ENCODE results near the gene CHURC1.

Gene CHURC1

DNA sequence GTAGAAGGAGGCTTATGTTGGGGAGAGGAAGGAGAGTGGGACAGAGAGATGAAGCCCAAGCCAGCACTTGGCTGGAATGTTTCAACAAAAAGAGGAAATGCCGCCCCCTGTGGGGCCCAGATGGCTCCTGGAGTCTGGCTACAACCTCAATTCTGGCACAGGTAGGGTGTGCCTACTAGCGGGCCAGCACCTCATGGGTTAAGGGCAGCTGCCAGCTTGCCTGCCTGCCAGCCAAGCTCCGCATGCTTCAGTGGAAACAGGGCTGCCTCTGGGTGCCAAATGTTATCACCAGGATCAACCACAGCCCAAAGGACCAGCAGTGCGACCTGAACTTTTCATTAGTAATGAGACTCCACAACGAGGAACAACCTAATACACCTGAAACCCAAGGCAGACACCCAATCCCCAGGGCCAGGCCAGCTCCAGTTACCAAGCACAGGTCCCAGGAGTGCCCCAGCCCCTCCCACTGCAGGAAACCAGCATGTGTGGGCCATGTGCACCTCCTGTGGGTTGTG lies 46.6 kb downstream of the CHURC1 start:
- H3K4me3 ChIP-seq (ENCODE audit: low read depth, low read length) = no peak overlapping the region
- peaks cover 36% of the 10 kb centered on the region for H3K4me1 ChIP-seq (ENCODE audit: control insufficient read depth, insufficient read depth, low read length)
- no peaks in the 10 kb centered on the region for H3K27me3 ChIP-seq (ENCODE audit: control insufficient read depth, insufficient read depth, low read length)
- H3K9me3 ChIP-seq (ENCODE audit: control insufficient read depth, insufficient read depth, low read length) = no peaks in the 10 kb centered on the region
- H3K27ac ChIP-seq (ENCODE audit: low read depth, low read length) = peak overlapping the region; percentile 22
- H3K36me3 ChIP-seq (ENCODE audit: control insufficient read depth, insufficient read depth, low read length) = no peaks in the 10 kb centered on the region
- no peak overlapping the region for H3K9ac ChIP-seq (ENCODE audit: low read depth, low read length)

DNA sequence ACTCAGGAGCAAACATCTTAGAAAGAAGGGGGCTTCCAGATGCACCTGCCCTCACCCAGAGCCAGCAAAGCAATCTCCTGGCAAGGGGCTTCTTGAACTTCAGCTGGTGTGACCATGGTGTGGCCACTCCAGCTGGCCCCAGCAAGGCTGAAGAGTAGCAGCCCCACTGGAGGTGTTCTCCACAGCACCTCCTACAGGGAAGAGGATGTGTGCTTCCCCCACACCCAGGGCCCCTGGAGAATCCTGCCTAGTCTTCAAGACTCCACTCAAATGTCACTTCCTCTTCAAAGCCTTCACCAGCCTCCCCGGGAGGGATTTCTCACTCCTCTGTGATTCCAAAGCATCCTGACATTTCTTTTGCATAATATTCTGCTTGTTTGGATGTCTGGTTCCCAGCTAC lies 49.4 kb downstream of the CHURC1 start:
- peaks cover 23% of the 10 kb centered on the region for H3K4me1 ChIP-seq (ENCODE audit: control insufficient read depth, insufficient read depth, low read length)
- no peaks in the 10 kb centered on the region for H3K27me3 ChIP-seq (ENCODE audit: control insufficient read depth, insufficient read depth, low read length)
- no peaks in the 10 kb centered on the region for H3K9me3 ChIP-seq (ENCODE audit: control insufficient read depth, insufficient read depth, low read length)
- no peak overlapping the region for H3K9ac ChIP-seq (ENCODE audit: low read depth, low read length)
- no peak overlapping the region for H3K4me3 ChIP-seq (ENCODE audit: low read depth, low read length)
- no peak overlapping the region for H3K27ac ChIP-seq (ENCODE audit: low read depth, low read length)
- H3K36me3 ChIP-seq (ENCODE audit: control insufficient read depth, insufficient read depth, low read length) = peaks cover 4% of the 10 kb centered on the region; the same call in 1 of the 2 replicates

DNA sequence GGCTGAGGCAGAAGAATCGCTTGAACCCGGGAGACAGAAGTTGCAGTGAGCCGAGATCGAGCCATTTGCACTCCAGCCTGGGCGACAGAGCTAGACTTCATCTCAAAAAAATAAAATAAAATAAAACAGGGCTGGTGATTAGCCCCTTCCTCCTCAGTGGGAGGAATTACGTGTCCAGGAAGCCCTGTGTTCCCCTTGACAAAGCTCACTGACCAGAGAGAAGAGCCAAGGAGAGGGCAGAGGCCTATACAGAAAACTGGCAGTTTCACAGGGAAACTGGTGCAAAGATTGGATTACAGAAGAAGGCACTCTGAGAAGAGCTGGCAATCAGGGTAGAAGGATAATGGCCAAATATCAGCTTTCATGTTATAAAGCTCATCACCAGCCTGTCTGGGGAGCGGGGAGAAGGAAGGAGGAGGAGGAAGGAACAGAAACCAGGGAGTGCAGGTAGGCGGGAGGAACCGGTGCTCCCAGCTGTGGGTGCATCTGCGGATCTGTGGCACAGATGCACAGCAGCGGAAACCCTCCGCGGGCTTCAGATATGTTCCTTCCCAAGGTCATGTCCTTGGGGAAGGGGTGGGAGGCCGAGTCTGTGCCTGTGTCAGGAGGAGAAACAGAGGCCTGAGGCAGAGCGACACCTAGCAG lies 51.2 kb downstream of the CHURC1 start:
- Histone ChIP-seq H3K36me3 (ENCODE audit: control insufficient read depth, insufficient read depth, low read length) (peaks cover 4% of the 10 kb centered on the region; the same call in 1 of the 2 replicates), H3K9me3 (ENCODE audit: control insufficient read depth, insufficient read depth, low read length) (no peaks in the 10 kb centered on the region), H3K27ac (ENCODE audit: low read depth, low read length) (no peak overlapping the region), H3K27me3 (ENCODE audit: control insufficient read depth, insufficient read depth, low read length) (no peaks in the 10 kb centered on the region), H3K4me3 (ENCODE audit: low read depth, low read length) (no peak overlapping the region), H3K9ac (ENCODE audit: low read depth, low read length) (no peak overlapping the region), H3K4me1 (ENCODE audit: control insufficient read depth, insufficient read depth, low read length) (peaks cover 29% of the 10 kb centered on the region)

DNA sequence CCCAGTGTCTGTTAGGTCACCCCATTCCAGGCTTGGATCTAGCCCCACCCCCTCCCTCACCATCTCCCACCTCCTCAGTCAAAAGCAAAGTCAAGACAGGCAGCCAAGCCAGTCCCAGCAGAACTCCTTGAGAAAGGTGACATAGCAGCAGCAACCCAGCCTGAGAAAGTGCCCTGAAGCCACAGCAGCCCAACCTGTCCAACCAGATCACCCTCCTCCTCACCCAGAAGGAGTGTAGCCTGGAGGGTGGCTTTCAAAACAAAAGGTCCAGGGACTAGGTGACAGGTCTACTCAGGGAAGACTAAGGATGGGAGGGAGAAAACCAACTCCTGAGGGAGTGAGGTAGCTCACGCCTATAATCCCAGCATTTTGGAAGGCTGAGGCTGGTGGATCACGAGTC lies 52.7 kb downstream of the CHURC1 start:
- Histone ChIP-seq H3K4me1 (ENCODE audit: control insufficient read depth, insufficient read depth, low read length) (peaks cover 28% of the 10 kb centered on the region), H3K36me3 (ENCODE audit: control insufficient read depth, insufficient read depth, low read length) (peaks cover 4% of the 10 kb centered on the region; the same call in 1 of the 2 replicates), H3K4me3 (ENCODE audit: low read depth, low read length) (no peak overlapping the region), H3K9ac (ENCODE audit: low read depth, low read length) (no peak overlapping the region), H3K9me3 (ENCODE audit: control insufficient read depth, insufficient read depth, low read length) (no peaks in the 10 kb centered on the region), H3K27me3 (ENCODE audit: control insufficient read depth, insufficient read depth, low read length) (peaks cover 3% of the 10 kb centered on the region; the same call in 1 of the 2 replicates), H3K27ac (ENCODE audit: low read depth, low read length) (no peak overlapping the region)

DNA sequence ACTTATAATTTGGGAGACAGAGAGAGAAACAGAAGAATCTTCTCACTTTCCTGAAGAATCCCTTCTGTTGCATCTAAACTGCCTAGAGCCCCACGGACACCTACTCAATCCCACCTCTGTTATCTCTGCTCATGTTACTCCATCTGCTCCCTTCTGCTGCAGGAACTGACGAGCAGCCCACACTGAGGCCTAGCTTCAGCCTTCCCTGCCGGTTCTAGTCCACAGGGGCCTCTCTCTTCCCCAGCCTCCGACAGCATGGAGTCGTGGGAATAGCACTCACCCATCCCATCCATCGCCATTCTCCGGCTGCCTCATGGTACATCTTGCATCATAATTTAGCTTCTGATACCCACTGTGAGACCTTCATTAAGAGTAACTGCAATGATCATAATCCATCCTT lies 53.9 kb downstream of the CHURC1 start:
- peaks cover 35% of the 10 kb centered on the region for H3K4me1 ChIP-seq (ENCODE audit: control insufficient read depth, insufficient read depth, low read length)
- peaks cover 4% of the 10 kb centered on the region; the same call in 1 of the 2 replicates for H3K36me3 ChIP-seq (ENCODE audit: control insufficient read depth, insufficient read depth, low read length)
- H3K9me3 ChIP-seq (ENCODE audit: control insufficient read depth, insufficient read depth, low read length) = no peaks in the 10 kb centered on the region
- no peak overlapping the region for H3K27ac ChIP-seq (ENCODE audit: low read depth, low read length)
- no peak overlapping the region for H3K4me3 ChIP-seq (ENCODE audit: low read depth, low read length)
- no peak overlapping the region for H3K9ac ChIP-seq (ENCODE audit: low read depth, low read length)
- H3K27me3 ChIP-seq (ENCODE audit: control insufficient read depth, insufficient read depth, low read length) = peaks cover 11% of the 10 kb centered on the region; the same call in 1 of the 2 replicates

DNA sequence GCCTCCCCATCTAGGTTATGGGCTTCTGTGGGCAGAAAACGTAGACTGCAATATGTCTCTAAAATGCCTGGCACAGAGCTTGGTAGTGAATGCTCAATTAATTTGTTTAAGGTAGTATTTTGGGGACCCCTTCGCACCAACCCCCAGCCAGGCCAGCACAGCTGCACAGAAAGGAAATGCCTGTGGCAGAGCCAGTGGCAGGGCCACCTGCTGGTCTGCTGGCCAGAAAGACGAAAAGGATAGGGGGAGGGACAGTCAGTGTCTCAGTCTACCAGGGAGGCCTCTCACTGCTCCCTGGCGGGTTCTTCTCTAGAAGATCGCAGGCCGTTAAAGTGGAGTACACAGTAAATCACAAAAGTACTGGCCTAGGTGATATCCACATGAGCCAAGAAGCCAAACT lies 54.4 kb downstream of the CHURC1 start:
- Histone ChIP-seq H3K36me3 (ENCODE audit: control insufficient read depth, insufficient read depth, low read length) (peaks cover 4% of the 10 kb centered on the region; the same call in 1 of the 2 replicates), H3K27me3 (ENCODE audit: control insufficient read depth, insufficient read depth, low read length) (peaks cover 12% of the 10 kb centered on the region; the same call in 1 of the 2 replicates), H3K9ac (ENCODE audit: low read depth, low read length) (no peak overlapping the region), H3K9me3 (ENCODE audit: control insufficient read depth, insufficient read depth, low read length) (no peaks in the 10 kb centered on the region), H3K27ac (ENCODE audit: low read depth, low read length) (peak overlapping the region; percentile 8), H3K4me3 (ENCODE audit: low read depth, low read length) (no peak overlapping the region), H3K4me1 (ENCODE audit: control insufficient read depth, insufficient read depth, low read length) (peaks cover 37% of the 10 kb centered on the region)

DNA sequence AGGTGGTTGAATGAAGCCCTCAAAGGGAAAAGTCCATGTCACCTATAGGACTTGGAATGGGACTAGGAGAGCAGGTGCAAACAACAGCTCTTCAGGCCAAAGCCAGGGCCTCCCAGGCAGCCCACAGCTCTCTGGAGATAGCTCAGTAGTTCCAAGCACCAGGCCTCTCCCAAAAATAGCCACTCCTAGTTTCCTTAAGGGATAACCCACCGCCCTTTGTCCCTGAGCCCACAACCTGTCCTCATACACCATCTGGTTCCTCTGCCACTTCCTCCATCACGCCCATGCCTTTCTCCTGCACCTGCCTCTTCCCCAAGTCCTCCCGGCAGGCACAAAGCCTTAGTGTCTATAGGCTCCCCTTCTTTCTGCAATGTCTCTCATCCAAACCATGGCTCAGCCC lies 55.8 kb downstream of the CHURC1 start:
- H3K4me1 ChIP-seq (ENCODE audit: control insufficient read depth, insufficient read depth, low read length) = peaks cover 42% of the 10 kb centered on the region
- peaks cover 4% of the 10 kb centered on the region; the same call in 1 of the 2 replicates for H3K36me3 ChIP-seq (ENCODE audit: control insufficient read depth, insufficient read depth, low read length)
- H3K9ac ChIP-seq (ENCODE audit: low read depth, low read length) = no peak overlapping the region
- H3K27ac ChIP-seq (ENCODE audit: low read depth, low read length) = no peak overlapping the region
- peaks cover 12% of the 10 kb centered on the region; the same call in 1 of the 2 replicates for H3K27me3 ChIP-seq (ENCODE audit: control insufficient read depth, insufficient read depth, low read length)
- H3K4me3 ChIP-seq (ENCODE audit: low read depth, low read length) = no peak overlapping the region
- no peaks in the 10 kb centered on the region for H3K9me3 ChIP-seq (ENCODE audit: control insufficient read depth, insufficient read depth, low read length)

DNA sequence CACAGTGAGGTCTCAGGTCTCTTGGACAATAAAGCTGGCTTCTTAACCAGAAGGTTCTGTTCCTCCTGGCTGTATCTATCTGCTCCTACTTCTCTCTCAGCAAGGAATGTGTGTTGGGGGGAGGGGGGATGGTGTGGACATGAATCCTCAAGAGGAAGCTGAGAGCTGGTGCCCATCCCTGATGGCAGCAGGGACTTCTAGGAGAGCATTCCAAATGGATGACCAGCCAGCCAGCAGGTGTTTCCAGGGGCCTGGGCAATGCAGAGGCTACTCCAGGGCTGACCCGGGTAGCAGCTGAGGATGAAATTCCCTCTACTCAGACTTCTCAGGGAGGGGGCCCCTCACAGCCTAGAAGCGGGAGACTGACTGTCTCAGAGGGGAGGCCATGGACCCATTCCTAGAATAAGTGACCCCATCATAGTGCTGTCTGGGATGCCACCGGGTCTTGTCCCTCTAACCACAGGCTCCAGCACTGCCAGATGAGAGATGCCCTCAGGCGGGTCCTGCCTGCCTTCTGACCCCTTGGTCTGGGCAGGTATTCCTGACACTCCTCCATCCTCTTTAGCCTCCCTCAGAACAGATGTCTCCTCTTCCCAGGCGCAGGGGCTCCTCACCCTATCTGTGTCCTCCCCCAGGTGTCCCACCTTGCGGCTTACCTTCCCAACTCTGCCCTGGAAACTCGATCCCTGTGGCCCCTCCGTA lies 56.7 kb downstream of the CHURC1 start:
- Histone ChIP-seq H3K4me1 (ENCODE audit: control insufficient read depth, insufficient read depth, low read length) (peaks cover 42% of the 10 kb centered on the region), H3K9me3 (ENCODE audit: control insufficient read depth, insufficient read depth, low read length) (no peaks in the 10 kb centered on the region), H3K27ac (ENCODE audit: low read depth, low read length) (no peak overlapping the region), H3K27me3 (ENCODE audit: control insufficient read depth, insufficient read depth, low read length) (peaks cover 12% of the 10 kb centered on the region; the same call in 1 of the 2 replicates), H3K9ac (ENCODE audit: low read depth, low read length) (no peak overlapping the region), H3K36me3 (ENCODE audit: control insufficient read depth, insufficient read depth, low read length) (peaks cover 4% of the 10 kb centered on the region; the same call in 1 of the 2 replicates), H3K4me3 (ENCODE audit: low read depth, low read length) (peak overlapping the region; percentile 81)

DNA sequence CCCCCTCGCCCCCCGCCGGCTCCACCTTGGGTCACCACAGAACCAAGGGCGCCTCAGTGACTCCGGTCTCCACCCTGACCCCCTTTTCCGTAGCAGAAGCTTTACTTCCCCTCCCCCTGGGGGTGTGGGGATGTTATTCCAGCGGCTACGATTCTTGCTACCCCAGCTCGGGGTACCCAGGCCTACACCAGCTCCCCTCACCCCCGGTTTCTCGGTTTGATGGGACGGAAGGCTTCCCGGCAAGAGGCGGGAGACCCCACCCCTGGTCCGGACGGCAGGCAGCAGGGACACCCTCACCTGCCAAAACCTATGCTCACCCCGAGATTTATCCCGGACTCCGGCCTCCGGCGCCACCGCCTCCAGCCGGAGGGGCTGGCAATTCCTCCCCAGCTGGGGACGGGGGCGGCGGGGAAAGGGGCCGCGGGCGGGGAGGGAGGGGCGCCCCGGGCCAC lies 57.3 kb downstream of the CHURC1 start:
- Histone ChIP-seq H3K27me3 (ENCODE audit: control insufficient read depth, insufficient read depth, low read length) (peaks cover 12% of the 10 kb centered on the region; the same call in 1 of the 2 replicates), H3K36me3 (ENCODE audit: control insufficient read depth, insufficient read depth, low read length) (peaks cover 4% of the 10 kb centered on the region; the same call in 1 of the 2 replicates), H3K9me3 (ENCODE audit: control insufficient read depth, insufficient read depth, low read length) (no peaks in the 10 kb centered on the region), H3K4me1 (ENCODE audit: control insufficient read depth, insufficient read depth, low read length) (peaks cover 44% of the 10 kb centered on the region), H3K27ac (ENCODE audit: low read depth, low read length) (no peak overlapping the region), H3K9ac (ENCODE audit: low read depth, low read length) (no peak overlapping the region; the same call in 1 of the 2 replicates), H3K4me3 (ENCODE audit: low read depth, low read length) (peak overlapping the region; percentile 81)

DNA sequence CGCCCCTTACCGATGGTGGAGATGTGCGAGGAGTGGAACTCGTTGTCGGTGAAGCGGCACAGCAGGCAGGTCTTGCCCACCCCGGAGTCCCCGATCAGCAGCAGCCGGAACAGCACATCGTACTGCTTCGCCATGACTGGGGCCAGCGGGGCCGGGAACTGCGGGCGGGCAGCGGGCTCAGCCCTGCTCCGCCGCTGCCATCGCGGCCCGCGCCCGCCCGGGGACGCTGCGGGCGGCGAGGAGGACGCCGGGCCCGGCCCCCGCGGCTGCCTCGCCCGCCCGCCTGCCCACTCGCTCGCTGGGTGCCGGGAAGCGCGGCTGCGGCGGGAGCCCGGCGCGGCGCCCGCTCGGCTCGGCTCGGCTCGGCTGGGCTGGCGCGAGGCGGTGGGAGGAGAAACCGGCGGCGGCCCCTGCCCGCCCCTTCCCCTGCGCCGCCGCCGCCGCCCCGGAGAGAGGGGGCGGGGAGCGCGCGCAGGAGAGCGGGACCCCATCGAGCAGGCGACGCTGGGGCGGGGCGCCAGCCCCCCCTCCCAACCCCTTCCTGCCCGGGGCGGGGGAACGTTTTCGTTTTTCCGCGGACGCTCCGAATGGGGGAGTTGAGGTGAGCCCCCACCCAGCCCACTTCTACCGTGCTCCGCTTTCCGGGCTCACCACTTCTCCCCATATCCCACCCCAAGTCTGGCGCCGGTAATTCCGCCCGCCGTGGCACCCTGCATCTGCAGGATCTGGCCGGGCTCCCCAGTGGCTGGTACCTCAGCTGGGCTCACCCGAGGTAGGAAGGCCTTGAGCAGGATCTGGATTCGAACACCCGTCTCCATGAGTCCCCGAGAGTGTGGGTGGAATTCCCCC lies 57.9 kb downstream of the CHURC1 start, which contains the start of gene RAB15:
Gene RAB15 (minus strand): TSS at position 394 of the 849 bp plus-strand sequence. CDS start 260 bp downstream, at position 134.
- Histone ChIP-seq H3K9ac (ENCODE audit: low read depth, low read length) (no peak within 1 kb of the TSS; the same call in 1 of the 2 replicates), H3K4me1 (ENCODE audit: control insufficient read depth, insufficient read depth, low read length) (peaks cover 51% of the 10 kb centered on the region), H3K4me3 (ENCODE audit: low read depth, low read length) (peak within 1 kb of the TSS; percentile 81), H3K27me3 (ENCODE audit: control insufficient read depth, insufficient read depth, low read length) (peaks cover 12% of the 10 kb centered on the region; the same call in 1 of the 2 replicates), H3K9me3 (ENCODE audit: control insufficient read depth, insufficient read depth, low read length) (no peaks in the 10 kb centered on the region), H3K36me3 (ENCODE audit: control insufficient read depth, insufficient read depth, low read length) (peaks cover under 1% of the 10 kb centered on the region; the same call in 1 of the 2 replicates), H3K27ac (ENCODE audit: low read depth, low read length) (no peak within 1 kb of the TSS)
